WTC11 (cell line): ENCODE results near the gene COL6A3. TPM values are rescaled to one million over a fixed set of nuclear protein-coding genes. Genes with fewer than 3 reads are reported as not detected.

ENCODE experiments used
- ATAC-seq: fragments of 200-7000 bp; cut with Tn5 transposase; 2 replicates; pipeline ENCODE4 v1.10.0; 2021; ENCODE audit warnings: mild to moderate bottlenecking, moderate library complexity
- CTCF ChIA-PET: fragments of 300-600 bp; sonication (Branson Sonifier 250); formaldehyde crosslinking; loops from one replicate; lab custom pipeline; 2021; ENCODE audit warnings: antibody characterized with exemption; lab: Charles Lee
- POLR2A ChIA-PET: fragments of 350-600 bp; sonication (Branson Sonifier 250); formaldehyde crosslinking; loops from one replicate; lab custom pipeline; 2021; ENCODE audit warnings: antibody characterized with exemption; lab: Charles Lee
- DNase-seq: peaks from one replicate; pipeline ENCODE4 v3.0.0; 2021; ENCODE audit warnings: low spot score
- H3K27ac Mint-ChIP-seq: 2 replicates; pipeline ENCODE4 v1.8.0; 2021; ENCODE audit warnings: mixed read lengths
- H3K27me3 Mint-ChIP-seq: 2 replicates; pipeline ENCODE4 v1.8.0; 2021; ENCODE audit warnings: low read depth, mild to moderate bottlenecking, moderate library complexity, mixed read lengths
- H3K36me3 Mint-ChIP-seq: 2 replicates; pipeline ENCODE4 v1.8.0; 2021; ENCODE audit warnings: mixed read lengths
- H3K4me1 Mint-ChIP-seq: 2 replicates; pipeline ENCODE4 v1.8.0; 2022; ENCODE audit warnings: mixed read lengths
- H3K4me3 Mint-ChIP-seq: 2 replicates; pipeline ENCODE4 v1.8.0; 2021; ENCODE audit warnings: mild to moderate bottlenecking, moderate library complexity, mixed read lengths
- H3K9me3 Mint-ChIP-seq: 2 replicates; pipeline ENCODE4 v1.8.0; 2021; ENCODE audit warnings: mixed read lengths
- CREB1 ChIP-seq: sonication (generic); formaldehyde crosslinking; IDR thresholded peaks from 2 replicates; pipeline ENCODE4 v1.8.0; 2023; ENCODE audit warnings: mild to moderate bottlenecking, missing genetic modification reagents
- FOXK1 ChIP-seq: sonication (generic); formaldehyde crosslinking; IDR thresholded peaks from 2 replicates; pipeline ENCODE4 v1.8.0; 2022; ENCODE audit warnings: mild to moderate bottlenecking, moderate library complexity, missing genetic modification reagents
- MYBL2 ChIP-seq: sonication (generic); formaldehyde crosslinking; IDR thresholded peaks from 2 replicates; pipeline ENCODE4 v1.8.1; 2023; ENCODE audit warnings: mild to moderate bottlenecking, moderate library complexity, missing genetic modification reagents
- NFE2L1 ChIP-seq: sonication (generic); formaldehyde crosslinking; IDR thresholded peaks from 2 replicates; pipeline ENCODE4 v1.8.1; 2023; ENCODE audit warnings: missing genetic modification reagents
- NR2C2 ChIP-seq: sonication (generic); formaldehyde crosslinking; IDR thresholded peaks from 2 replicates; pipeline ENCODE4 v1.8.0; 2022; ENCODE audit warnings: mild to moderate bottlenecking, missing genetic modification reagents
- OVOL2 ChIP-seq: fragments of 250-450 bp; sonication (Bioruptor Pico); IDR thresholded peaks from 2 replicates; pipeline ENCODE4 v1.9.0; 2021; ENCODE audit warnings: mild to moderate bottlenecking, borderline replicate concordance
- RELA ChIP-seq: sonication (generic); formaldehyde crosslinking; IDR thresholded peaks from 2 replicates; pipeline ENCODE4 v1.8.1; 2022; ENCODE audit warnings: missing genetic modification reagents, mild to moderate bottlenecking, borderline replicate concordance
- SMAD4 ChIP-seq: sonication (generic); formaldehyde crosslinking; IDR thresholded peaks from 2 replicates; pipeline ENCODE4 v1.8.0; 2022; ENCODE audit warnings: mild to moderate bottlenecking, missing genetic modification reagents
- ZNF219 ChIP-seq: sonication (generic); formaldehyde crosslinking; IDR thresholded peaks from 2 replicates; pipeline ENCODE4 v1.8.0; 2023; ENCODE audit warnings: missing genetic modification reagents, mild to moderate bottlenecking, borderline replicate concordance
- ZNF396 ChIP-seq: fragments of 250-450 bp; sonication (Bioruptor Pico); IDR thresholded peaks from 2 replicates; pipeline ENCODE4 v1.8.0; 2021; ENCODE audit warnings: mild to moderate bottlenecking, moderate library complexity, borderline replicate concordance
- ZNF671 ChIP-seq: fragments of 250-450 bp; sonication (Bioruptor Pico); IDR thresholded peaks from 2 replicates; pipeline ENCODE4 v1.8.0; 2021; ENCODE audit warnings: mild to moderate bottlenecking
- total RNA-seq: library from RNA; stranded (reverse); gene quantifications from 3 replicates; pipeline ENCODE4 v1.2.3, GENCODE V29; 2021
- TF ChIP-seq, protein P1 (sequence below): sonication (generic); formaldehyde crosslinking; IDR thresholded peaks from 2 replicates; pipeline ENCODE4 v1.8.0; 2023; ENCODE audit warnings: missing genetic modification reagents, mild to moderate bottlenecking, borderline replicate concordance
- TF ChIP-seq, protein P2 (sequence below): fragments of 250-450 bp; sonication (Bioruptor Pico); IDR thresholded peaks from 2 replicates; pipeline ENCODE4 v1.9.0; 2021; ENCODE audit warnings: mild to moderate bottlenecking
- TF ChIP-seq, protein P3 (sequence below): sonication (generic); formaldehyde crosslinking; IDR thresholded peaks from 2 replicates; pipeline ENCODE4 v1.8.1; 2023; ENCODE audit warnings: mild to moderate bottlenecking, missing genetic modification reagents, moderate library complexity
- TF ChIP-seq, protein P4 (sequence below): fragments of 200-600 bp; IDR thresholded peaks from 2 replicates; pipeline ENCODE4 v1.8.0; 2022; ENCODE audit warnings: antibody characterized with exemption
- TF ChIP-seq, protein P5 (sequence below): sonication (generic); formaldehyde crosslinking; IDR thresholded peaks from 2 replicates; pipeline ENCODE4 v1.8.1; 2023; ENCODE audit warnings: mild to moderate bottlenecking, missing genetic modification reagents
- TF ChIP-seq, protein P6 (sequence below): sonication (generic); formaldehyde crosslinking; IDR thresholded peaks from 2 replicates; pipeline ENCODE4 v1.8.1; 2022; ENCODE audit warnings: low read depth, missing genetic modification reagents, borderline replicate concordance

The COL6A3 gene
- total RNA-seq, 1 experiment from 2014 or later: 2.6 TPM

DNA sequence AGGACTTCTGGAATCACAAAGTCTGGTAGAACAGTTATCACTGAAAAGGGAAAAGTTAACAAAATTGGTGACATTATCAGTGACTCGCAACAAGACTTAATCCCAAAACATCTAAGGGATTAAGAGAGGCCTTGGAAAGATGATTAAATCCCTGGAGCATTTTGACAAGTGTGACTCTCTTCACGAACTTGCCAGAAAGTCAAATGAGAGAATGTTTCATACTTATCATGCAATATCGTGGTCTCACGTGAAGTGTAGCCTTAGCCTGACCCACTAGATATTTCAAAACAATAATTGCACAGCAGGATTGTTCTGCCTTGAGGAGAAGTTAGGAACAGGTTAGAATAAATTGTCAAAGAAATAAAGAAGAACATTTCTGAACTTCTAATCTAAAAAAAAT is 104.5 kb downstream of the COL6A3 start (continued):
- TF ChIP-seq, protein P1, sequence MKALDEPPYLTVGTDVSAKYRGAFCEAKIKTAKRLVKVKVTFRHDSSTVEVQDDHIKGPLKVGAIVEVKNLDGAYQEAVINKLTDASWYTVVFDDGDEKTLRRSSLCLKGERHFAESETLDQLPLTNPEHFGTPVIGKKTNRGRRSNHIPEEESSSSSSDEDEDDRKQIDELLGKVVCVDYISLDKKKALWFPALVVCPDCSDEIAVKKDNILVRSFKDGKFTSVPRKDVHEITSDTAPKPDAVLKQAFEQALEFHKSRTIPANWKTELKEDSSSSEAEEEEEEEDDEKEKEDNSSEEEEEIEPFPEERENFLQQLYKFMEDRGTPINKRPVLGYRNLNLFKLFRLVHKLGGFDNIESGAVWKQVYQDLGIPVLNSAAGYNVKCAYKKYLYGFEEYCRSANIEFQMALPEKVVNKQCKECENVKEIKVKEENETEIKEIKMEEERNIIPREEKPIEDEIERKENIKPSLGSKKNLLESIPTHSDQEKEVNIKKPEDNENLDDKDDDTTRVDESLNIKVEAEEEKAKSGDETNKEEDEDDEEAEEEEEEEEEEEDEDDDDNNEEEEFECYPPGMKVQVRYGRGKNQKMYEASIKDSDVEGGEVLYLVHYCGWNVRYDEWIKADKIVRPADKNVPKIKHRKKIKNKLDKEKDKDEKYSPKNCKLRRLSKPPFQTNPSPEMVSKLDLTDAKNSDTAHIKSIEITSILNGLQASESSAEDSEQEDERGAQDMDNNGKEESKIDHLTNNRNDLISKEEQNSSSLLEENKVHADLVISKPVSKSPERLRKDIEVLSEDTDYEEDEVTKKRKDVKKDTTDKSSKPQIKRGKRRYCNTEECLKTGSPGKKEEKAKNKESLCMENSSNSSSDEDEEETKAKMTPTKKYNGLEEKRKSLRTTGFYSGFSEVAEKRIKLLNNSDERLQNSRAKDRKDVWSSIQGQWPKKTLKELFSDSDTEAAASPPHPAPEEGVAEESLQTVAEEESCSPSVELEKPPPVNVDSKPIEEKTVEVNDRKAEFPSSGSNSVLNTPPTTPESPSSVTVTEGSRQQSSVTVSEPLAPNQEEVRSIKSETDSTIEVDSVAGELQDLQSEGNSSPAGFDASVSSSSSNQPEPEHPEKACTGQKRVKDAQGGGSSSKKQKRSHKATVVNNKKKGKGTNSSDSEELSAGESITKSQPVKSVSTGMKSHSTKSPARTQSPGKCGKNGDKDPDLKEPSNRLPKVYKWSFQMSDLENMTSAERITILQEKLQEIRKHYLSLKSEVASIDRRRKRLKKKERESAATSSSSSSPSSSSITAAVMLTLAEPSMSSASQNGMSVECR: no peak
- TF ChIP-seq, protein P2, sequence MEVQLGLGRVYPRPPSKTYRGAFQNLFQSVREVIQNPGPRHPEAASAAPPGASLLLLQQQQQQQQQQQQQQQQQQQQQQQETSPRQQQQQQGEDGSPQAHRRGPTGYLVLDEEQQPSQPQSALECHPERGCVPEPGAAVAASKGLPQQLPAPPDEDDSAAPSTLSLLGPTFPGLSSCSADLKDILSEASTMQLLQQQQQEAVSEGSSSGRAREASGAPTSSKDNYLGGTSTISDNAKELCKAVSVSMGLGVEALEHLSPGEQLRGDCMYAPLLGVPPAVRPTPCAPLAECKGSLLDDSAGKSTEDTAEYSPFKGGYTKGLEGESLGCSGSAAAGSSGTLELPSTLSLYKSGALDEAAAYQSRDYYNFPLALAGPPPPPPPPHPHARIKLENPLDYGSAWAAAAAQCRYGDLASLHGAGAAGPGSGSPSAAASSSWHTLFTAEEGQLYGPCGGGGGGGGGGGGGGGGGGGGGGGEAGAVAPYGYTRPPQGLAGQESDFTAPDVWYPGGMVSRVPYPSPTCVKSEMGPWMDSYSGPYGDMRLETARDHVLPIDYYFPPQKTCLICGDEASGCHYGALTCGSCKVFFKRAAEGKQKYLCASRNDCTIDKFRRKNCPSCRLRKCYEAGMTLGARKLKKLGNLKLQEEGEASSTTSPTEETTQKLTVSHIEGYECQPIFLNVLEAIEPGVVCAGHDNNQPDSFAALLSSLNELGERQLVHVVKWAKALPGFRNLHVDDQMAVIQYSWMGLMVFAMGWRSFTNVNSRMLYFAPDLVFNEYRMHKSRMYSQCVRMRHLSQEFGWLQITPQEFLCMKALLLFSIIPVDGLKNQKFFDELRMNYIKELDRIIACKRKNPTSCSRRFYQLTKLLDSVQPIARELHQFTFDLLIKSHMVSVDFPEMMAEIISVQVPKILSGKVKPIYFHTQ (CRISPR knock-in tag): no peak
- TF ChIP-seq ZNF671 (CRISPR knock-in tag): no peak
- TF ChIP-seq, protein P3, sequence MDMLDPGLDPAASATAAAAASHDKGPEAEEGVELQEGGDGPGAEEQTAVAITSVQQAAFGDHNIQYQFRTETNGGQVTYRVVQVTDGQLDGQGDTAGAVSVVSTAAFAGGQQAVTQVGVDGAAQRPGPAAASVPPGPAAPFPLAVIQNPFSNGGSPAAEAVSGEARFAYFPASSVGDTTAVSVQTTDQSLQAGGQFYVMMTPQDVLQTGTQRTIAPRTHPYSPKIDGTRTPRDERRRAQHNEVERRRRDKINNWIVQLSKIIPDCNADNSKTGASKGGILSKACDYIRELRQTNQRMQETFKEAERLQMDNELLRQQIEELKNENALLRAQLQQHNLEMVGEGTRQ (CRISPR knock-in tag): no peak

DNA sequence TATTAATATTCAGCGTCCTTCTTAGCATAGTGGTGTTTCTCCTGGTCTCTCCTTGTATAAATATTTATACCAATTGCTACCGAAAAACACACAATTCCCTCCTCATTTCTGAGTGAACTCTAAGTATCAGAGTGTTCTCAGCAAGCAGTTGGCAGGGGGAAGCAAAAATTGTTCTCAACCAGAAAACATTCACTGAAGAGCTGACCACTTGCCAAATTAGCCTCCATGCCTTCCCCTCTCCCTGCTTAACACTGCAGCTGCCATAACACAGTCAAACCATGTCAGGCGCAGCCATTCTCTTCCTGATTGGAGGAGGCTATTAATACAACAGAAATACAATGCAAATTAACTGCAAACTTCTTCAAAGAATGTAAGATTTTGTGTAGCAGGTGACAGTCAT is 105.0 kb downstream of the COL6A3 start:
- CTCF ChIA-PET: no interaction called here
- Mint-ChIP-seq H3K4me1 (no peaks in the 10 kb centered on the region), H3K27ac (no peak overlapping the region), H3K36me3 (peaks cover 5% of the 10 kb centered on the region), H3K9me3 (peaks cover 17% of the 10 kb centered on the region), H3K27me3 (no peaks in the 10 kb centered on the region), H3K4me3 (no peak overlapping the region)
- TF ChIP-seq ZNF219 (CRISPR knock-in tag): no peak
- TF ChIP-seq NFE2L1 (CRISPR knock-in tag): no peak
- ATAC-seq (no peak), DNase-seq (no peak)
- POLR2A ChIA-PET: no interaction called here

DNA sequence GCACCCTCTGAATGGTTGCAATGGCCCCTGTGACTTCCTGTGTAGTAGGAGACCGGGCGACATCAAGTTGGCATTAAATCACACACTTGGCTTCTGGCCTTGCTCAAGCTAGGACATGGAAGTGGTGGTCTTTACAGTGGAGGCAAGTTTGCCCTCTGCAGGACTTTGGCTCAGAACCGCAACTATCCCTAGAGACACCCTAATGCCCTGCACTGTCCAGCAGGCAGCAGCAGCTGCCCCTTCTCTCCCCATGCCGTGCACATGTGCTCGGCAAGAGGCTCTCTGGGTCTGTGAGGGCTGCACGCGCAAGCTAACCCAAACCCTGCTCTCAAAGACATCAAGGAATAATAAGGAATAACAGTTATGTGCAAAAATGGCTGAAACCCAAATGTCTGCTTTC is 106.5 kb downstream of the COL6A3 start:
- CTCF ChIA-PET: interaction anchor here (1.0 kb wide), 1 partner anchor 114 kb away, joined by 3 read pairs; no protein-coding TSS in a partner anchor

More for the DNA sequence above, 106.5 kb downstream of the COL6A3 start:
- Mint-ChIP-seq H3K27me3 (peaks cover 4% of the 10 kb centered on the region; the same call in 1 of the 2 replicates), H3K36me3 (peaks cover 16% of the 10 kb centered on the region), H3K9me3 (peaks cover 30% of the 10 kb centered on the region)
- no peak for ATAC-seq
- TF ChIP-seq, protein P4, sequence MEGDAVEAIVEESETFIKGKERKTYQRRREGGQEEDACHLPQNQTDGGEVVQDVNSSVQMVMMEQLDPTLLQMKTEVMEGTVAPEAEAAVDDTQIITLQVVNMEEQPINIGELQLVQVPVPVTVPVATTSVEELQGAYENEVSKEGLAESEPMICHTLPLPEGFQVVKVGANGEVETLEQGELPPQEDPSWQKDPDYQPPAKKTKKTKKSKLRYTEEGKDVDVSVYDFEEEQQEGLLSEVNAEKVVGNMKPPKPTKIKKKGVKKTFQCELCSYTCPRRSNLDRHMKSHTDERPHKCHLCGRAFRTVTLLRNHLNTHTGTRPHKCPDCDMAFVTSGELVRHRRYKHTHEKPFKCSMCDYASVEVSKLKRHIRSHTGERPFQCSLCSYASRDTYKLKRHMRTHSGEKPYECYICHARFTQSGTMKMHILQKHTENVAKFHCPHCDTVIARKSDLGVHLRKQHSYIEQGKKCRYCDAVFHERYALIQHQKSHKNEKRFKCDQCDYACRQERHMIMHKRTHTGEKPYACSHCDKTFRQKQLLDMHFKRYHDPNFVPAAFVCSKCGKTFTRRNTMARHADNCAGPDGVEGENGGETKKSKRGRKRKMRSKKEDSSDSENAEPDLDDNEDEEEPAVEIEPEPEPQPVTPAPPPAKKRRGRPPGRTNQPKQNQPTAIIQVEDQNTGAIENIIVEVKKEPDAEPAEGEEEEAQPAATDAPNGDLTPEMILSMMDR: no peak
- TF ChIP-seq, protein P5, sequence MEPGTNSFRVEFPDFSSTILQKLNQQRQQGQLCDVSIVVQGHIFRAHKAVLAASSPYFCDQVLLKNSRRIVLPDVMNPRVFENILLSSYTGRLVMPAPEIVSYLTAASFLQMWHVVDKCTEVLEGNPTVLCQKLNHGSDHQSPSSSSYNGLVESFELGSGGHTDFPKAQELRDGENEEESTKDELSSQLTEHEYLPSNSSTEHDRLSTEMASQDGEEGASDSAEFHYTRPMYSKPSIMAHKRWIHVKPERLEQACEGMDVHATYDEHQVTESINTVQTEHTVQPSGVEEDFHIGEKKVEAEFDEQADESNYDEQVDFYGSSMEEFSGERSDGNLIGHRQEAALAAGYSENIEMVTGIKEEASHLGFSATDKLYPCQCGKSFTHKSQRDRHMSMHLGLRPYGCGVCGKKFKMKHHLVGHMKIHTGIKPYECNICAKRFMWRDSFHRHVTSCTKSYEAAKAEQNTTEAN: no peak
- TF ChIP-seq NR2C2 (CRISPR knock-in tag) (no peak), OVOL2 (CRISPR knock-in tag) (no peak), MYBL2 (CRISPR knock-in tag) (no peak), ZNF396 (CRISPR knock-in tag) (no peak), RELA (CRISPR knock-in tag) (no peak), CREB1 (CRISPR knock-in tag) (no peak), FOXK1 (CRISPR knock-in tag) (no peak), ZNF671 (CRISPR knock-in tag) (no peak), SMAD4 (CRISPR knock-in tag) (no peak)
- TF ChIP-seq, protein P3 (CRISPR knock-in tag): no peak
- TF ChIP-seq, protein P6, sequence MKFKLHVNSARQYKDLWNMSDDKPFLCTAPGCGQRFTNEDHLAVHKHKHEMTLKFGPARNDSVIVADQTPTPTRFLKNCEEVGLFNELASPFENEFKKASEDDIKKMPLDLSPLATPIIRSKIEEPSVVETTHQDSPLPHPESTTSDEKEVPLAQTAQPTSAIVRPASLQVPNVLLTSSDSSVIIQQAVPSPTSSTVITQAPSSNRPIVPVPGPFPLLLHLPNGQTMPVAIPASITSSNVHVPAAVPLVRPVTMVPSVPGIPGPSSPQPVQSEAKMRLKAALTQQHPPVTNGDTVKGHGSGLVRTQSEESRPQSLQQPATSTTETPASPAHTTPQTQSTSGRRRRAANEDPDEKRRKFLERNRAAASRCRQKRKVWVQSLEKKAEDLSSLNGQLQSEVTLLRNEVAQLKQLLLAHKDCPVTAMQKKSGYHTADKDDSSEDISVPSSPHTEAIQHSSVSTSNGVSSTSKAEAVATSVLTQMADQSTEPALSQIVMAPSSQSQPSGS (CRISPR knock-in tag): no peak
- TF ChIP-seq, all 79 proteins: peak for 0
- no peak for DNase-seq
- Mint-ChIP-seq H3K4me3 (no peak overlapping the region), H3K4me1 (no peaks in the 10 kb centered on the region), H3K27ac (no peak overlapping the region)
- POLR2A ChIA-PET: no interaction called here
